Measurements from ENCODE around the gene ZNF710. TPM values are rescaled to one million over a fixed set of nuclear protein-coding genes. Genes with fewer than 3 reads are reported as not detected.

Gene ZNF710
- total and polyA plus RNA-seq, 2 of the 13 experiments (the other 11 are each of a cell fraction or from before 2014, with no cell fraction given): 4.7 to 20.6 TPM

- TF ChIP-seq RARG (CRISPR knock-in tag; IDR thresholded peaks at IDR 0.05; ENCODE audit: low read depth) (no peak), ATM (IDR thresholded peaks at IDR 0.05; ENCODE audit: borderline replicate concordance) (no peak), THRA (CRISPR knock-in tag; IDR thresholded peaks at IDR 0.05; ENCODE audit: borderline replicate concordance) (no peak), EED (CRISPR knock-in tag; IDR thresholded peaks at IDR 0.05) (no peak), ZNF276 (CRISPR knock-in tag; IDR thresholded peaks at IDR 0.05; ENCODE audit: low read depth) (no peak)
Observed at GRCh38 chr15:90043530-90044010, 42.4 kb downstream of the ZNF710 start (continued).

GRCh38 chr15:90044191-90044590 is 43.1 kb downstream of the ZNF710 start:
- Histone ChIP-seq H3K27ac (ENCODE audit: extremely low read length, insufficient read depth, low read length) (no peak overlapping the region), H4K20me1 (ENCODE audit: insufficient read depth, low read length) (0 out of 2 replicates have a peak, but pooled peaks cover 3% of the 10 kb centered on the region), H3K36me3 (replicated peaks in 1 of 2; ENCODE audit: control insufficient read depth in 1 of 2, insufficient read depth in 2 of 2, low read length in 2 of 2) (peaks cover 2 to 3% of the 10 kb centered on the region in 2 experiments; a peak in 1 of 5 replicates), H3K4me3 (replicated peaks in 1 of 3; ENCODE audit: insufficient read depth in 1 of 3, low read depth in 2 of 3, low read length in 3 of 3) (no peak overlapping the region), H3K4me2 (ENCODE audit: low read depth, low read length) (no peak overlapping the region), H3K9me3 (ENCODE audit: low read length) (no peaks in the 10 kb centered on the region), H3K27me3 (ENCODE audit: control insufficient read depth in 1 of 2, insufficient read depth in 2 of 2, low read length in 2 of 2) (no peaks in the 10 kb centered on the region), H3K4me1 (ENCODE audit: insufficient read depth, low read length) (peaks cover 13% of the 10 kb centered on the region), H2AFZ (ENCODE audit: low read length) (no peak overlapping the region), H3K9ac (ENCODE audit: insufficient read depth, low read depth, low read length) (no peak overlapping the region), H3K79me2 (ENCODE audit: insufficient read depth, low read length) (peaks cover 6% of the 10 kb centered on the region)
- no peak for DNase-seq (ENCODE audit: low spot score)
- TF ChIP-seq MXD4 (CRISPR knock-in tag; IDR thresholded peaks at IDR 0.05) (no peak), AGO2 (optimal IDR thresholded peaks at IDR 0.05; ENCODE audit: low read depth, low read length) (peak; percentile 26)
- ChIA-PET CTCF (ENCODE audit: low intra/inter-chr PET ratio, low total read pairs) (no interaction called here), POLR2A (no interaction called here)
- intact Hi-C loops (cut with micrococcal nuclease; ENCODE audit: unreplicated experiment): no loop called here
- no peak for FAIRE-seq
- WGBS (ENCODE audit: low lambda C conversion rate): 95% methylated on average over 2 of the region's 14 CpGs
- no TSS peak for BruUV-seq (replicated peaks)
- in situ Hi-C loops (cut with HindIII; ENCODE audit: extremely low pct_ligation_motif_present, low pct_unique_long_range_greater_than_20kb): no loop called here
- ATAC-seq: no peak

Data from HepG2 (cell line).